HepG2 (cell line): Measurements from ENCODE around the gene BHLHE23. TPM values are rescaled to one million over a fixed set of nuclear protein-coding genes. Genes with fewer than 3 reads are reported as not detected.

Experiments used
- ATAC-seq: fragments of 200-7000 bp; cut with Tn5 transposase; 3 replicates; pipeline ENCODE4 v1.9.1; 2020; ENCODE audit warnings: mild to moderate bottlenecking, moderate library complexity
- BruUV-seq: library from RNA; stranded (reverse); fragments of 400-500 nt; replicated peaks from 2 replicates; lab custom pipeline; 2021; lab: Mats Ljungman, UMichigan
- CTCF ChIA-PET: fragments of 300-600 bp; formaldehyde crosslinking; extraction: SDS; loops from one replicate; lab custom pipeline; 2021; ENCODE audit warnings: low total read pairs, inconsistent platforms, low intra/inter-chr PET ratio; lab: Yijun Ruan, JAX
- POLR2A ChIA-PET: fragments of 350-600 bp; sonication (Branson Sonifier 250); formaldehyde crosslinking; loops from one replicate; lab custom pipeline; 2020; ENCODE audit warnings: antibody characterized with exemption, inconsistent platforms; lab: Yijun Ruan, JAX
- DNase-seq: peaks from one replicate; pipeline ENCODE4 v3.0.0-alpha.2; 2015; ENCODE audit warnings: low spot score
- FAIRE-seq: peaks from 3 replicates; lab custom pipeline; 2011; peaks lifted over from hg19 to GRCh38; lab: Jason Lieb, UNC
- H2AFZ ChIP-seq: one replicate; pipeline ENCODE4 v1.6.1; 2011; ENCODE audit warnings: low read length, inconsistent platforms
- H3K27ac ChIP-seq: fragments of 300-600 bp; 3 replicates; pipeline ENCODE4 v1.8.0; 2011; ENCODE audit warnings: mixed run types, mild to moderate bottlenecking, mixed read lengths, low read length, inconsistent platforms; ENCODE audit not compliant: insufficient read depth; ENCODE audit errors: extremely low read length
- H3K27me3 ChIP-seq, 2 experiments: fragments of 200-600 bp in 1 of 2; 2 replicates in 1 of 2; 3 replicates in 1 of 2; pipeline versions ENCODE4 v1.6.0 to v1.8.0; 2011; ENCODE audit warnings: low read length in 2 of 2, mild to moderate bottlenecking in 2 of 2, moderate library complexity in 2 of 2, inconsistent platforms in 1 of 2; ENCODE audit not compliant: insufficient read depth in 2 of 2, control insufficient read depth in 1 of 2
- H3K36me3 ChIP-seq, 2 experiments: fragments of 200-600 bp in 1 of 2; replicated peaks in 1 of 2; 2 replicates in 1 of 2; 3 replicates in 1 of 2; pipeline versions ENCODE4 v1.5.1 to v1.8.0; 2011; ENCODE audit warnings: low read length in 2 of 2, inconsistent platforms in 1 of 2; ENCODE audit not compliant: insufficient read depth in 2 of 2, control insufficient read depth in 1 of 2
- H3K4me1 ChIP-seq: 2 replicates; pipeline ENCODE4 v1.5.1; 2012; ENCODE audit warnings: low read length, inconsistent platforms; ENCODE audit not compliant: insufficient read depth
- H3K4me2 ChIP-seq: 2 replicates; pipeline ENCODE4 v1.6.0; 2011; ENCODE audit warnings: low read depth, low read length, inconsistent platforms
- H3K4me3 ChIP-seq, 3 experiments: fragments of 200-600 bp in 1 of 3; sonication (generic), shearing (Covaris generic) in 1 of 3; replicated peaks in 1 of 3; 2 replicates each; pipeline ENCODE4 v1.5.1; 2011 to 2016; ENCODE audit warnings: low read length in 3 of 3, inconsistent platforms in 2 of 3, low read depth in 2 of 3, mild to moderate bottlenecking in 2 of 3, control low read depth in 1 of 3, mixed read lengths in 1 of 3; ENCODE audit not compliant: insufficient read depth in 1 of 3
- H3K79me2 ChIP-seq: one replicate; pipeline ENCODE4 v1.6.1; 2011; ENCODE audit warnings: low read length, inconsistent platforms; ENCODE audit not compliant: insufficient read depth
- H3K9ac ChIP-seq: 2 replicates; pipeline ENCODE4 v1.6.0; 2011; ENCODE audit warnings: mild to moderate bottlenecking, low read depth, low read length, inconsistent platforms; ENCODE audit not compliant: insufficient read depth
- H3K9me3 ChIP-seq: 2 replicates; pipeline ENCODE4 v1.5.1; 2012; ENCODE audit warnings: mild to moderate bottlenecking, low read length
- H4K20me1 ChIP-seq: 2 replicates; pipeline ENCODE4 v1.6.0; 2011; ENCODE audit warnings: inconsistent platforms, mild to moderate bottlenecking, low read length, moderate library complexity; ENCODE audit not compliant: insufficient read depth
- EHMT2 ChIP-seq: fragments of 200-600 bp; sonication (generic); IDR thresholded peaks from 2 replicates; pipeline ENCODE4 v1.7.0; 2017; ENCODE audit warnings: antibody characterized with exemption, low read depth, low read length, borderline replicate concordance
- HCFC1 ChIP-seq: fragments of 150-350 bp; IDR thresholded peaks from 2 replicates; pipeline ENCODE4 v1.6.1; 2014; ENCODE audit warnings: low read depth, low read length
- NFYB ChIP-seq: sonication (generic); formaldehyde crosslinking; IDR thresholded peaks from 2 replicates; pipeline ENCODE4 v1.4.0; 2020; ENCODE audit warnings: missing genetic modification reagents
- NFYC ChIP-seq: IDR thresholded peaks from 2 replicates; pipeline ENCODE4 v1.6.1; 2016; ENCODE audit warnings: missing genetic modification reagents, missing compliant biosample characterization
- SP4 ChIP-seq: sonication (generic); formaldehyde crosslinking; IDR thresholded peaks from 2 replicates; pipeline ENCODE4 v1.8.1; 2023; ENCODE audit warnings: mild to moderate bottlenecking, missing genetic modification reagents
- ZNF235 ChIP-seq: sonication (generic); formaldehyde crosslinking; IDR thresholded peaks from 2 replicates; pipeline ENCODE4 v1.8.1; 2023; ENCODE audit warnings: mild to moderate bottlenecking, missing genetic modification reagents, borderline replicate concordance
- ZNF577 ChIP-seq: sonication (generic); formaldehyde crosslinking; IDR thresholded peaks from 2 replicates; pipeline ENCODE4 v1.4.0; 2020; ENCODE audit warnings: mild to moderate bottlenecking, low read depth, missing genetic modification reagents, borderline replicate concordance
- WGBS: methylation state at CpG from one replicate; pipeline ENCODE4 v1.1.6; 2017; ENCODE audit warnings: low lambda C conversion rate; 5-methylcytosine and 5-hydroxymethylcytosine counted together
- in situ Hi-C: cut with HindIII; loops from 2 replicates; pipeline ENCODE4 v1.10.0; 2017; ENCODE audit warnings: low pct_unique_long_range_greater_than_20kb; ENCODE audit not compliant: extremely low pct_ligation_motif_present
- intact Hi-C: fragments of 100-400 bp; cut with micrococcal nuclease; formaldehyde crosslinking; loops from one replicate; pipeline ENCODE4 v1.10.0; 2022; ENCODE audit not compliant: unreplicated experiment
- polyA plus RNA-seq, 8 experiments: library from polyadenylated mRNA; depleted of rRNA in 3 of 8; stranded (reverse) in 7 of 8; unstranded in 1 of 8; fragments of >200 nt; fragmentation: Illumina TruSeq in 4 of 8; extraction: Trizol in 4 of 8; gene quantifications; 2 replicates each; pipeline versions ENCODE4 v1.2.1 to v1.2.3, GENCODE V29; 2011 to 2016; ENCODE audit warnings: low read depth in 4 of 8, missing spikeins in 1 of 8, mixed read lengths in 1 of 8; ENCODE audit not compliant: insufficient read depth in 1 of 8
- total RNA-seq, 5 experiments: library from RNA; depleted of rRNA; stranded (reverse); fragments of >200 nt; fragmentation: Illumina TruSeq; extraction: Trizol; gene quantifications; 2 replicates each; pipeline ENCODE4 v1.2.3, GENCODE V29; 2016; ENCODE audit warnings: low read depth in 1 of 5
- TF ChIP-seq, protein P1 (sequence below): sonication (generic); formaldehyde crosslinking; IDR thresholded peaks from 2 replicates; pipeline ENCODE4 v1.4.0; 2020; ENCODE audit warnings: missing genetic modification reagents
- TF ChIP-seq, protein P2 (sequence below): sonication (generic); formaldehyde crosslinking; conservative IDR thresholded peaks from 2 replicates; pipeline ENCODE4 v1.4.0; 2020; ENCODE audit warnings: mild to moderate bottlenecking, missing genetic modification reagents, moderate library complexity

The BHLHE23 gene
- total and polyA plus RNA-seq, 2 of the 13 experiments (the other 11 are each of a cell fraction or from before 2014, with no cell fraction given) = not detected

DNA sequence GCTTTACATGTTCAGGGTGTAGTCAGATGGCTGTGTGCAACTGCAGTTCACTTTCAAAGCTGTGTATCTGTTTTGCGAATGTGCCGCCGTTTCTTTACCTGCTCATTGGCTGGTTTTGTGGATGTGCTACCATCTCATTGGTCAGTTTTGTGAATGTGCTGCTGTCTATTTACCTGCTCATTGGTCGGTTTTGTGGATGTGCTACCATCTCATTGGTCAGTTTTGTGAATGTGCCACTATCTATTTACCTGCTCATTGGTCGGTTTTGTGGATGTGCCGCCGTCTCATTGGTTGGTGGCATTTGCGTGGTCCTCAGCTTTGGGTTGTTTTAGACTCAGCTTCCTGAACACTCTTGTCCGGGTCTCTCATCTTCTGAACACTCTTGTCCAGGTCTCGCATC lies 40.5 kb upstream of the BHLHE23 start:
- CTCF ChIA-PET = no interaction called here
- Histone ChIP-seq H4K20me1 (peaks cover 8% of the 10 kb centered on the region; the same call in 1 of the 2 replicates), H2AFZ (no peak overlapping the region), H3K9ac (no peak overlapping the region), H3K27ac (no peak overlapping the region), H3K79me2 (no peaks in the 10 kb centered on the region), H3K9me3 (no peaks in the 10 kb centered on the region), H3K36me3 (no peaks in the 10 kb centered on the region), H3K4me2 (no peak overlapping the region), H3K27me3 (peaks cover 39 to 96% of the 10 kb centered on the region in 2 experiments), H3K4me1 (0 out of 2 replicates have a peak, but pooled peaks cover under 1% of the 10 kb centered on the region), H3K4me3 (no peak overlapping the region)
- BruUV-seq = no TSS peak
- no peak for TF ChIP-seq ZNF235 (CRISPR knock-in tag)
- TF ChIP-seq, protein P1, sequence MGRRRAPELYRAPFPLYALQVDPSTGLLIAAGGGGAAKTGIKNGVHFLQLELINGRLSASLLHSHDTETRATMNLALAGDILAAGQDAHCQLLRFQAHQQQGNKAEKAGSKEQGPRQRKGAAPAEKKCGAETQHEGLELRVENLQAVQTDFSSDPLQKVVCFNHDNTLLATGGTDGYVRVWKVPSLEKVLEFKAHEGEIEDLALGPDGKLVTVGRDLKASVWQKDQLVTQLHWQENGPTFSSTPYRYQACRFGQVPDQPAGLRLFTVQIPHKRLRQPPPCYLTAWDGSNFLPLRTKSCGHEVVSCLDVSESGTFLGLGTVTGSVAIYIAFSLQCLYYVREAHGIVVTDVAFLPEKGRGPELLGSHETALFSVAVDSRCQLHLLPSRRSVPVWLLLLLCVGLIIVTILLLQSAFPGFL (CRISPR knock-in tag) = no peak
- peak; percentile 49 for TF ChIP-seq NFYB (CRISPR knock-in tag)
- no peak for TF ChIP-seq HCFC1
- no peak for TF ChIP-seq SP4 (CRISPR knock-in tag)
- no peak for TF ChIP-seq EHMT2
- TF ChIP-seq, protein P2, sequence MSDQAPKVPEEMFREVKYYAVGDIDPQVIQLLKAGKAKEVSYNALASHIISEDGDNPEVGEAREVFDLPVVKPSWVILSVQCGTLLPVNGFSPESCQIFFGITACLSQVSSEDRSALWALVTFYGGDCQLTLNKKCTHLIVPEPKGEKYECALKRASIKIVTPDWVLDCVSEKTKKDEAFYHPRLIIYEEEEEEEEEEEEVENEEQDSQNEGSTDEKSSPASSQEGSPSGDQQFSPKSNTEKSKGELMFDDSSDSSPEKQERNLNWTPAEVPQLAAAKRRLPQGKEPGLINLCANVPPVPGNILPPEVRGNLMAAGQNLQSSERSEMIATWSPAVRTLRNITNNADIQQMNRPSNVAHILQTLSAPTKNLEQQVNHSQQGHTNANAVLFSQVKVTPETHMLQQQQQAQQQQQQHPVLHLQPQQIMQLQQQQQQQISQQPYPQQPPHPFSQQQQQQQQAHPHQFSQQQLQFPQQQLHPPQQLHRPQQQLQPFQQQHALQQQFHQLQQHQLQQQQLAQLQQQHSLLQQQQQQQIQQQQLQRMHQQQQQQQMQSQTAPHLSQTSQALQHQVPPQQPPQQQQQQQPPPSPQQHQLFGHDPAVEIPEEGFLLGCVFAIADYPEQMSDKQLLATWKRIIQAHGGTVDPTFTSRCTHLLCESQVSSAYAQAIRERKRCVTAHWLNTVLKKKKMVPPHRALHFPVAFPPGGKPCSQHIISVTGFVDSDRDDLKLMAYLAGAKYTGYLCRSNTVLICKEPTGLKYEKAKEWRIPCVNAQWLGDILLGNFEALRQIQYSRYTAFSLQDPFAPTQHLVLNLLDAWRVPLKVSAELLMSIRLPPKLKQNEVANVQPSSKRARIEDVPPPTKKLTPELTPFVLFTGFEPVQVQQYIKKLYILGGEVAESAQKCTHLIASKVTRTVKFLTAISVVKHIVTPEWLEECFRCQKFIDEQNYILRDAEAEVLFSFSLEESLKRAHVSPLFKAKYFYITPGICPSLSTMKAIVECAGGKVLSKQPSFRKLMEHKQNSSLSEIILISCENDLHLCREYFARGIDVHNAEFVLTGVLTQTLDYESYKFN (CRISPR knock-in tag) = no peak
- peak; percentile 51; the same call in 1 of the 2 replicates for TF ChIP-seq NFYC (CRISPR knock-in tag)
- no peak for TF ChIP-seq ZNF577 (CRISPR knock-in tag)
- 42% methylated on average over 10 of the region's 10 CpGs for WGBS
- ATAC-seq = no peak
- intact Hi-C loops (no loop called here), in situ Hi-C loops (no loop called here)
- POLR2A ChIA-PET = no interaction called here
- FAIRE-seq = no peak
- DNase-seq = no peak
